VCaP (cell line): ENCODE measurements around the gene ZNFX1.

Experiments
- H3K27ac ChIP-seq: fragments of 450-650 bp; 2 replicates; pipeline ENCODE4 v1.5.1; 2017
- CTCF ChIP-seq: fragments of 450-650 bp; conservative IDR thresholded peaks from 2 replicates; pipeline ENCODE4 v1.5.1; 2017; ENCODE audit warnings: mild to moderate bottlenecking, moderate library complexity

Gene ZNFX1

GRCh38 chr20:49281059-49281912 is 3.4 kb upstream of the ZNFX1 start:
- no peak for TF ChIP-seq CTCF
- H3K27ac ChIP-seq = peak overlapping the region; percentile 94

- peak overlapping the region; percentile 94 for H3K27ac ChIP-seq
- TF ChIP-seq CTCF = no peak
Observed at GRCh38 chr20:49280463-49281058, 2.7 kb upstream of the ZNFX1 start.

- H3K27ac ChIP-seq = peak overlapping the region; percentile 94
- no peak for TF ChIP-seq CTCF
Observed at GRCh38 chr20:49279677-49280462, 2.0 kb upstream of the ZNFX1 start.

GRCh38 chr20:49278818-49279676 is 1.2 kb upstream of the ZNFX1 start:
- TF ChIP-seq CTCF = no peak

GRCh38 chr20:49277786-49278035 is 146 bp downstream of the ZNFX1 start:
- H3K27ac ChIP-seq = peak overlapping the region; percentile 94
- TF ChIP-seq CTCF = no peak

More at GRCh38 chr20:49278818-49279676, 1.2 kb upstream of the ZNFX1 start:
- peak overlapping the region; percentile 94 for H3K27ac ChIP-seq

- no peak for TF ChIP-seq CTCF
- peak overlapping the region; percentile 94 for H3K27ac ChIP-seq
Observed at GRCh38 chr20:49276961-49277785, 684 bp downstream of the ZNFX1 start.
